RWPE2 (cell line): ENCODE measurements around the gene PFDN2.

Experiments
- ATAC-seq: fragments of 200-7000 bp; cut with Tn5 transposase; 3 replicates; pipeline ENCODE4 v1.9.1; 2021; ENCODE audit warnings: low read depth
- DNase-seq: peaks from one replicate; pipeline ENCODE4 v3.0.0-alpha.2; 2020; ENCODE audit warnings: low spot score
- H3K27ac ChIP-seq: fragments of 450-650 bp; 2 replicates; pipeline ENCODE4 v1.5.1; 2017; ENCODE audit warnings: mild to moderate bottlenecking; ENCODE audit not compliant: poor library complexity, severe bottlenecking
- H3K27me3 ChIP-seq: fragments of 250-450 bp; sonication (Bioruptor Pico); 2 replicates; pipeline ENCODE4 v1.5.1; 2021; ENCODE audit warnings: mild to moderate bottlenecking, moderate library complexity; ENCODE audit not compliant: insufficient read depth, poor library complexity, severe bottlenecking
- H3K36me3 ChIP-seq: fragments of 250-450 bp; sonication (Bioruptor Pico); 2 replicates; pipeline ENCODE4 v1.5.1; 2020; ENCODE audit warnings: low read depth, mild to moderate bottlenecking, moderate library complexity
- H3K4me1 ChIP-seq: fragments of 250-450 bp; sonication (Bioruptor Pico); 2 replicates; pipeline ENCODE4 v1.5.1; 2021; ENCODE audit warnings: mild to moderate bottlenecking, moderate library complexity; ENCODE audit not compliant: insufficient read depth, poor library complexity, severe bottlenecking
- H3K4me3 ChIP-seq: fragments of 250-450 bp; sonication (Bioruptor Pico); 2 replicates; pipeline ENCODE4 v1.5.1; 2021; ENCODE audit warnings: mild to moderate bottlenecking, moderate library complexity; ENCODE audit not compliant: severe bottlenecking
- H3K9me3 ChIP-seq: fragments of 250-450 bp; sonication (Bioruptor Pico); 2 replicates; pipeline ENCODE4 v1.5.1; 2021; ENCODE audit warnings: mild to moderate bottlenecking, moderate library complexity; ENCODE audit not compliant: severe bottlenecking
- TF ChIP-seq, protein P1 (sequence below): fragments of 450-650 bp; IDR thresholded peaks from one replicate; pipeline ENCODE4 v1.5.1; 2017; ENCODE audit warnings: mild to moderate bottlenecking, moderate library complexity; ENCODE audit not compliant: poor library complexity, severe bottlenecking

PFDN2 gene

DNA sequence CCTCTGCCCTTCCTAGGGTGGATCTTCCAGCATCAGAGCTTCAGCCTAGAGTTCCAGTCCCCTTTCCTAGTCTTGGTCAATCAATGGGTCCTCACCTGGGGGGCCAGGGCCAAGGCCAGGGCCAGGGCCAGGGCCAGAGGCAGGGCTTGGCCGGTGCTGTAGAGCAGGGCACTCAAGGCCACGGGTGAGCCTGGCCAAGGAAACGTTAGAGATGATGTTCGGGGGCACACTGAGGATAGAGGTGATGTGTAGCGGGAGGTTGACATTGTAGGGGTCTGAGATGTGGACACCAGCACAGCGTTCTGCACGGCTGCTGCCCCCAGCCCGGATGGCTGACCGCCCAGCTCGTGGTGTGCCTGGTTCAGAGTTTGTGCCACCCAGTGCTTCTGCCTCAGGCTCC is 66.6 kb downstream of the PFDN2 start:
- DNase-seq, result no peak
- Histone ChIP-seq H3K4me3 (no peak overlapping the region), H3K27ac (no peak overlapping the region), H3K4me1 (peaks cover 4% of the 10 kb centered on the region), H3K9me3 (no peaks in the 10 kb centered on the region), H3K36me3 (no peaks in the 10 kb centered on the region), H3K27me3 (no peaks in the 10 kb centered on the region)
- TF ChIP-seq, protein P1, sequence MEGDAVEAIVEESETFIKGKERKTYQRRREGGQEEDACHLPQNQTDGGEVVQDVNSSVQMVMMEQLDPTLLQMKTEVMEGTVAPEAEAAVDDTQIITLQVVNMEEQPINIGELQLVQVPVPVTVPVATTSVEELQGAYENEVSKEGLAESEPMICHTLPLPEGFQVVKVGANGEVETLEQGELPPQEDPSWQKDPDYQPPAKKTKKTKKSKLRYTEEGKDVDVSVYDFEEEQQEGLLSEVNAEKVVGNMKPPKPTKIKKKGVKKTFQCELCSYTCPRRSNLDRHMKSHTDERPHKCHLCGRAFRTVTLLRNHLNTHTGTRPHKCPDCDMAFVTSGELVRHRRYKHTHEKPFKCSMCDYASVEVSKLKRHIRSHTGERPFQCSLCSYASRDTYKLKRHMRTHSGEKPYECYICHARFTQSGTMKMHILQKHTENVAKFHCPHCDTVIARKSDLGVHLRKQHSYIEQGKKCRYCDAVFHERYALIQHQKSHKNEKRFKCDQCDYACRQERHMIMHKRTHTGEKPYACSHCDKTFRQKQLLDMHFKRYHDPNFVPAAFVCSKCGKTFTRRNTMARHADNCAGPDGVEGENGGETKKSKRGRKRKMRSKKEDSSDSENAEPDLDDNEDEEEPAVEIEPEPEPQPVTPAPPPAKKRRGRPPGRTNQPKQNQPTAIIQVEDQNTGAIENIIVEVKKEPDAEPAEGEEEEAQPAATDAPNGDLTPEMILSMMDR, result no peak
- ATAC-seq, result no peak
